ENCODE measurements around the gene GPX1.
"Not testable (repeated sequence)": the region's sequence is repeated elsewhere in the genome, so short reads cannot be mapped to it uniquely, and the experiment has no call there.

GPX1 gene

DNA sequence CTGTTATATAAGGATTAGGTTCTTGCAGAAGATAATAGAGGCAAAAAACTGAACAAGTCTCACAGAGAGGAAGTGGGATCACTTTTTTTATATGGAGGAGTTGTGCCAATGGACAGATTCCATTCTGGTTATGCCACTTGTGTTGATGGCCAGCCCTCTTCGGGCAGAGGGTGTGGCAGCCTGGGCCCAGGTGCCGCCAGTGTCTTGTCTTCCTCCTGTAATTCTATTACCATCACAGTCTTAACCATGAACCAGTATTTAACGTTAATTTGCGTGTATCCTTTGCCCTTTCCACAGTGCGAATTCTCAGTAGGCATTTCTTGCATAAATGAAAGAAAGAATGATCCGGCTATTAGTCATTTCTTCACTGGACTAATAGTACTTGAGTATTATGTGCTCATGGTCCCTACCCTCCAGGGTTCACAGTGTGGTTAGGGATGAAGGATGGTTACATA lies 11.3 kb downstream of the GPX1 start:
- Histone ChIP-seq H3K36me3 (no peaks in the 10 kb centered on the region), H4K20me1 (no peaks in the 10 kb centered on the region), H3K9ac (no peak overlapping the region), H3K4me1 (peaks cover 85% of the 10 kb centered on the region), H3K4me3 (no peak overlapping the region), H3K4me2 (peak overlapping the region; percentile 88), H3K27ac (peak overlapping the region; percentile 97), H3K27me3 (no peaks in the 10 kb centered on the region), H3K9me3 (no peaks in the 10 kb centered on the region)
- no peak for TF ChIP-seq Cebpa-rat (IDR thresholded peaks at IDR 0.05)

DNA sequence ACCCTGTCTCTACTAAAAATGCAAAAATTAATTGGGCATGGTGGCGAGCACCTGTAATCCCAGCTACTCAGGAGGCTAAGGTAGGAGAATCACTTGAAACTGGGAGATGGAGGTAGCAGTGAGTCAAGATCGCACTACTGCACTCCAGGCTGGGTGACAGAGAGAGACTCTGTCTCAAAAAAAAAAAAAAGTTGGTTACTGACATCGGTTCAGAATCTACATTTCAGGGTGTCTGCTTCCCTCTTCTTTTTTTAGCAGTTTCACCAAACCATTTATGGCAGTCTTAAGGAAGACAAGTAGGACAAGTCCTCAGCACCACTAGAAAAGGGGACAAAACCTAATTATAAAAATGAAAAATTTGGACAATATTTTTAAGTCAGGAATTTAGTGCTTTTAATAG lies 15.0 kb downstream of the GPX1 start:
- Histone ChIP-seq H3K4me1 (peaks cover 83% of the 10 kb centered on the region), H3K36me3 (no peaks in the 10 kb centered on the region), H3K4me2 (peak overlapping the region; percentile 88), H3K9ac (peak overlapping the region; percentile 59; the same call in 1 of the 2 replicates), H3K27me3 (no peaks in the 10 kb centered on the region), H3K27ac (peak overlapping the region; percentile 97), H3K4me3 (no peak overlapping the region), H3K9me3 (no peaks in the 10 kb centered on the region), H4K20me1 (peaks cover 10% of the 10 kb centered on the region; the same call in 1 of the 2 replicates)
- TF ChIP-seq Cebpa-rat (IDR thresholded peaks at IDR 0.05) = no peak

DNA sequence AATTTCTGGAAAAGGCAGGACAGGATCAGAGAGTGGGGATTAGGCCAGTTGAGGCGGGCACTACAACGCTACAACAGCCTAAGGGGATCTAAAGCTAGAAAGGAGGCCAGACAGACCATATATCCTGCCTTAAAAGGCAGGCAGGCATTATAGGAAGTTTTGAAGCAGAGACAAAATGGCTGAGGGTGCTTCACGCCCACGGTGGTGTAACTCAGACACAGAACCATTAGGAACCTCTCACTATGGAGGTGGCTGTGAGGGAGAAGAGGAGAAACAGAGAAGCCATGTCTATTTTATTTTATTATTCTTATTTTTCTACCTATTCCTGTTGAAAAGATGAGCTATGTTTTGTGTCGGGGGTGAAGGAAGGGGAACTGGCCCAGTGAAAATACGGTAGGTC lies 16.2 kb downstream of the GPX1 start:
- H3K27me3 ChIP-seq = no peaks in the 10 kb centered on the region
- peaks cover 8% of the 10 kb centered on the region; the same call in 1 of the 2 replicates for H3K36me3 ChIP-seq
- peak overlapping the region; percentile 97 for H3K27ac ChIP-seq
- H4K20me1 ChIP-seq = peaks cover 19% of the 10 kb centered on the region; the same call in 1 of the 2 replicates
- TF ChIP-seq Cebpa-rat (IDR thresholded peaks at IDR 0.05) = no peak
- H3K4me3 ChIP-seq = no peak overlapping the region
- H3K4me1 ChIP-seq = peaks cover 77% of the 10 kb centered on the region
- no peaks in the 10 kb centered on the region for H3K9me3 ChIP-seq
- peak overlapping the region; percentile 88 for H3K4me2 ChIP-seq
- peak overlapping the region; percentile 90 for H3K9ac ChIP-seq

DNA sequence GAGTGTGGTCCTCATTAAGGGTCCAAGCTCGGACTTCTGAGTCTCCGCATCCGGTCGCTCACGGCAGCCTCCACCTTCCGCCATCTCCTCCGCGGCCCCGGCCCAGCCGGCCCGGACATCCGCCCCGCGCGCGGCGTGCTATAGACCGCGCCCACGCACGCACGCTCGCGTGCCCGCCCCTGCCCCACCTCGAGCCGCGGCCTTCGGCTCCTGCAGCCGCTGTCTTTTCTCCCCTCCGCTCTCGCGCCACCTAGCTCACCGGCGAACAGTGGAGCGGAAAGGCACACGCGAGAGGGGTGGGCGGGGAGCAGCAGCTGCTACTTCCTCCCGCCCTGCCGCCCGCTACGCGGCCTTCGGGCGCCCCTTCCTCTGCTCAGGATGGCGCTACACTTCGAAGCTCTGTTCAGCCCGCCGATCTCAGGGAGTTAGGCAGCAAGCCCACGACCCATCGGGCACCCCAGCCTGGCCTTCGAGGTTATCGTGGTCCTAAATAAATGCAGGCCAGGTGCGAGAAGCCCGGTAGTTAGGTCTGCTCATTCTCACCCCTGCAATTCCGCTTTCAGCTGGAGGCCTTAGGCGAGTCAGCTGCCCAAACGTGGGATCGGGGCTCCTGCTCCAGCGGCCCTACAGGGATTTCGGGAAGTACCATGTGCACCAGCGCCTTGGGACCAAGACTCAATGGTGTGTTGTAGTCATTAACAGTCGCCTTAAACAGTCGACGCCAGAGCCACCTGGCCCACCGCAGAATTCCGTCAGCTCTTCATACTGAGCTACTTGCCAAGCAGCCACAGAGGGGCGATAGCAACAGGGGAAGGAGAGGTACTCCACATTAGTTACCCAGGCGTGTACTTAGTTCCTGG lies 18.0 kb downstream of the GPX1 start, which contains the start of gene USP4:
TSS of gene USP4 (minus strand) at position 113 of the 860 bp plus-strand sequence. CDS start at position 84, 29 bp downstream.
- H3K4me1 ChIP-seq = peaks cover 59% of the 10 kb centered on the region
- H4K20me1 ChIP-seq = peaks cover 32% of the 10 kb centered on the region; the same call in 1 of the 2 replicates
- H3K4me3 ChIP-seq = peak within 1 kb of the TSS; percentile 82
- H3K27ac ChIP-seq = peak within 1 kb of the TSS; percentile 97
- H3K9ac ChIP-seq = peak within 1 kb of the TSS; percentile 90
- no peak for TF ChIP-seq Cebpa-rat (IDR thresholded peaks at IDR 0.05)
- peak within 1 kb of the TSS; percentile 88 for H3K4me2 ChIP-seq
- peaks cover 27% of the 10 kb centered on the region for H3K36me3 ChIP-seq
- no peaks in the 10 kb centered on the region for H3K9me3 ChIP-seq
- no peaks in the 10 kb centered on the region for H3K27me3 ChIP-seq

DNA sequence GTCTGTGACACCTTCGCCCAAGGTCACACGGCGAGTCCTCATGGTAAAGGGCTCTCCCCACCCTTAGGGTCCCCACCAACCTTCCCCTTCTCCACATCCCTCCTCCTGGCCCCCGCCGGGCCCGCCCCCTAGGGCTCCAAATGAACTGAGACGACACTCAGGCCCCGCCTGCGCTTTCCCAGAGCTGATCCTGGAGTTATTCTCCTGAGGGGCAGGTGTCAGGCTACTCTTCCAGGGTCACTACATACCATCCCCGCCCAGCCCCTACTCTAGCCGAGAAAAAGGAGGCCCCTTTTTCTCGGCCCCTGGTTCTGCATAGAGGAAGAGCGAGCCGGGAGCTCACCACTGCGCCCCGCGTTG lies 18.6 kb downstream of the GPX1 start:
- peaks cover 55% of the 10 kb centered on the region for H3K4me1 ChIP-seq
- H3K4me3 ChIP-seq = peak overlapping the region; percentile 82
- H3K4me2 ChIP-seq = peak overlapping the region; percentile 88
- H3K9ac ChIP-seq = peak overlapping the region; percentile 90
- H3K27me3 ChIP-seq = no peaks in the 10 kb centered on the region
- peak overlapping the region; percentile 97 for H3K27ac ChIP-seq
- peaks cover 34% of the 10 kb centered on the region; the same call in 1 of the 2 replicates for H4K20me1 ChIP-seq
- peaks cover 33% of the 10 kb centered on the region for H3K36me3 ChIP-seq
- H3K9me3 ChIP-seq = no peaks in the 10 kb centered on the region
- no peak for TF ChIP-seq Cebpa-rat (IDR thresholded peaks at IDR 0.05)

DNA sequence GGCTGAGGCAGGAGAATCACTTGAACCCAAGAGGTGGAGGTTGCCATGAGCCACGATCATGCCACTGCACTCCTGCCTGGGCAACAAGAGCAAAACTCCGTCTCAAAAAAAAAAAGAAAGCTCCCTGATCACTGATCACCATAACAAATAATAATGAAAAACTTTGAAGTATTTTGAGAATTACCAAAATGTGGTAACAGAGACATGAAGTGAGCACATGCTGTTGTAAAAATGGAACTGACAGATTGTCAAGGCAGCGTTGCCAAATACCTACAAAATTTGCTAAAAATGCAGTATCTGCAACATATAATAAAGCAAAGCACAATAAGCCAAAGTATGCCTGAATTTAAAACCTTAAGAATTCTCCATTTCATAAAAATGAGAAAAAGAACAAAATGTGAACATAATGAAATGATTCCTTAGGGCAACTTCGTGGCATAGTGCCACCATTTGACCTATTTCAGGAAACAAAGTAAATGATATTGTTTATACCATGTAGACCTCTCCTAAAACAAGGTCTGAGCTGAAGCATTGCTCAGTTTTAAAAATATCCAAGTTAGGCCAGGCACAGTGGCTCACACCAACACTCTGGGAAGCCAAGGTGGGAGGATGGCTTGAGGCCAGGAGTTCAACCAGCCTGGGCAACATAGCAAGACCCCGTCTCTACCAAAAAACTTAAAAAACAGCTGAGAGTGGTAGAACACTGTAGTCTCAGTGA lies 24.1 kb downstream of the GPX1 start:
- peaks cover 71% of the 10 kb centered on the region; the same call in 1 of the 2 replicates for H4K20me1 ChIP-seq
- H3K27ac ChIP-seq = no peak overlapping the region
- no peak overlapping the region for H3K9ac ChIP-seq
- H3K4me2 ChIP-seq = no peak overlapping the region
- no peak for TF ChIP-seq Cebpa-rat (IDR thresholded peaks at IDR 0.05)
- no peaks in the 10 kb centered on the region for H3K27me3 ChIP-seq
- no peaks in the 10 kb centered on the region for H3K9me3 ChIP-seq
- peaks cover 88% of the 10 kb centered on the region for H3K36me3 ChIP-seq
- H3K4me1 ChIP-seq = peaks cover 10% of the 10 kb centered on the region
- H3K4me3 ChIP-seq = no peak overlapping the region

DNA sequence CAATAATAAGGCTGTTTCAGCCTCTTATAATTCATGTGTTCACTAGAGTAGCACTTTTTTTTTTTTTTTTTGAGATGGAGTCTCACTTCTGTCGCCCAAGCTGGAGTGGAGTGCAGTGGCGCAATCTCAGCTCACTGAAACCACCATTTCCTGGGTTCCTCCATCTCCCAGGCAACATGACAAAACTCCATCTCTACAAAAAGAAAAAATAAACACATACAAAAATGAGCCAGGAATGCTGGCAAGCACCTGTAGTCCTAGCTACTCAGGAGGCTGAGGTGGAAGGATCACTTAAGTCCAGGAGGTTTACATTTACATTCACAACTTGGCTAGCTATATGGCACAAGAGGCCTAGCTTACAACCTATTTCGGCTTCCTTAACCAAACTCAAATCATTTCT lies 25.1 kb downstream of the GPX1 start:
- H3K4me2 ChIP-seq = no peak overlapping the region
- peaks cover 98% of the 10 kb centered on the region for H3K36me3 ChIP-seq
- peaks cover under 1% of the 10 kb centered on the region for H3K4me1 ChIP-seq
- no peaks in the 10 kb centered on the region for H3K27me3 ChIP-seq
- no peak overlapping the region for H3K27ac ChIP-seq
- no peak overlapping the region for H3K4me3 ChIP-seq
- TF ChIP-seq Cebpa-rat (IDR thresholded peaks at IDR 0.05) = no peak
- H3K9me3 ChIP-seq = no peaks in the 10 kb centered on the region
- no peak overlapping the region for H3K9ac ChIP-seq
- H4K20me1 ChIP-seq = peaks cover 65% of the 10 kb centered on the region; the same call in 1 of the 2 replicates

DNA sequence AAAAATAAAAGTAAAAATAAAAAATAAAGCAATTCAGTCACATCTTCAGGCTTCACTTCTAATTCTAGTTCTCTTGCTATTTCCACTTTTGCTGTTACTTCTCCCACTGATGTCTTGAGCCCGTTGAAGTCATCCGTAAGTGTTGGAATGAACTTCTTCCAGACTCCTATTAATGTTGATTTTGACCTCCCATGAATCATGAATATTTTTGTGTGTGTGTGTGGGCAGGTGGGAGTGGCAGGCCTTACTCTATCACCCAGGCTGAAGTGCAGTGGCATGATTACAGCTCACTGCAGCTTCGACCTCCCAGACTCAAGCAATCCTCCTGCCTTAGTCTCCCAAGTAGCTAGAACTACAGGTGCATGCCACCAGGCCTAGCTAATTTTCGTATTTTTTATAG lies 29.0 kb downstream of the GPX1 start:
- no peaks in the 10 kb centered on the region for H3K4me1 ChIP-seq
- no peak overlapping the region for H3K4me3 ChIP-seq
- peaks cover 100% of the 10 kb centered on the region for H3K36me3 ChIP-seq
- no peak overlapping the region for H3K27ac ChIP-seq
- H4K20me1 ChIP-seq = peaks cover 38% of the 10 kb centered on the region; the same call in 1 of the 2 replicates
- no peaks in the 10 kb centered on the region for H3K9me3 ChIP-seq
- no peak for TF ChIP-seq Cebpa-rat (IDR thresholded peaks at IDR 0.05)
- no peak overlapping the region for H3K4me2 ChIP-seq
- no peak overlapping the region for H3K9ac ChIP-seq
- no peaks in the 10 kb centered on the region for H3K27me3 ChIP-seq

DNA sequence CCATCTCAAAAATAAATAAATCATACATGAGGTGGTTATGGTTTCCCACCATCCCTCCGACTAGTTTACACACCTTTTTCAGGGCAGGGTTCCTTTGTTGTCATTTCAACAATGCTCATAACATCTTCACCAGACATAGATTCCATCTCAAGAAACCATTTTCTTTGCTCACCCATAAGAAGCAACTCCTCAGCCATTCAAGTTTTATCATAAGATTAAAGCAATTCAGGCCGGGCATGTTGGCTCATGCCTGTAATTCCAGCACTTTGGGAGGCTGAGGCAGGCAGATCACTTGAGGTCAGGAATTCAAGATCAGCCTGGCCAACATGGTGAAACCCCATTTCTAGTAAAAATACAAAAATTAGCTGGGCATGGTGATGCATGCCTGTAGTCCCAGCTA lies 29.8 kb downstream of the GPX1 start:
- not testable (repeated sequence) for H3K9me3 ChIP-seq, H3K27ac ChIP-seq, H3K4me1 ChIP-seq, H3K4me2 ChIP-seq, H3K9ac ChIP-seq, H3K4me3 ChIP-seq, H3K27me3 ChIP-seq
- H4K20me1 ChIP-seq = peaks cover 33% of the 10 kb centered on the region; the same call in 1 of the 2 replicates
- peaks cover 100% of the 10 kb centered on the region for H3K36me3 ChIP-seq

DNA sequence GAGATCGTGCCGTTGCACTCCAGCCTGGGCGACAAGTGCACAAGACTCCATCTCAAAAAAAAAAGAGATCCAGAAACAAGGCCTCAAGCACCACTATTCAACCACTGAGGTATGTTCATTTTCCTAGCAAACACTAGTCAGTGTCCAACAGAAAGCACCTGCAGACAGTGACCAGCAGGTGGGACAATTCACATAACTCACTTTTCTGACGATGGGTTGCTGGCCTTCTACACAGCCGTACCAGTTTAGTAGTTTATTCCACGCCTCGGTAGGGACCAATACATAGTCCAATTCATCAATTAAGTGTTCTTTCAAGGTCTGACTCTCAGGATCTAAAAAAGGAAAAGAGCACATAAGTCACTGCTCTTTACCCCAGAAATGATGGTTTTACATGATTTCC lies 30.7 kb downstream of the GPX1 start:
- Histone ChIP-seq H3K4me1 (no peaks in the 10 kb centered on the region), H3K27me3 (no peaks in the 10 kb centered on the region), H3K4me3 (no peak overlapping the region), H3K9ac (no peak overlapping the region), H4K20me1 (peaks cover 35% of the 10 kb centered on the region; the same call in 1 of the 2 replicates), H3K9me3 (no peaks in the 10 kb centered on the region), H3K27ac (no peak overlapping the region), H3K36me3 (peaks cover 100% of the 10 kb centered on the region), H3K4me2 (no peak overlapping the region)
- TF ChIP-seq Cebpa-rat (IDR thresholded peaks at IDR 0.05) = no peak

All from BLaER1 (cell line).